A549 (cell line): ENCODE data around the gene AHSG. TPM values are rescaled to one million over a fixed set of nuclear protein-coding genes. Genes with fewer than 3 reads are reported as not detected.

Source experiments
- ATAC-seq, 2 experiments: fragments of 200-7000 bp in 1 of 2; fragments of >200 bp in 1 of 2; cut with Nextera tagmentation in 1 of 2; cut with Tn5 transposase in 1 of 2; 3 replicates each; pipeline versions ENCODE4 v1.8.0 to v1.9.1; 2018 to 2020; ENCODE audit warnings: mild to moderate bottlenecking in 1 of 2, moderate library complexity in 1 of 2
- CTCF ChIA-PET: fragments of 300-600 bp; sonication (Branson Sonifier 250); formaldehyde crosslinking; extraction: SDS; loops from one replicate; lab custom pipeline; 2021; ENCODE audit warnings: antibody characterized with exemption, inconsistent platforms; lab: Yijun Ruan, JAX
- POLR2A ChIA-PET: fragments of 350-600 bp; formaldehyde crosslinking; extraction: SDS; loops from one replicate; lab custom pipeline; 2021; ENCODE audit warnings: antibody characterized with exemption, inconsistent platforms; lab: Yijun Ruan, JAX
- DNase-seq, 2 experiments: peaks; one replicate each; pipeline versions ENCODE4 v3.0.0 to v3.0.0-alpha.2; 2011 to 2016; ENCODE audit warnings: low read depth in 1 of 2, low spot score in 1 of 2
- FAIRE-seq: peaks from 2 replicates; lab custom pipeline; 2011; peaks lifted over from hg19 to GRCh38; lab: Jason Lieb, UNC
- H3K27ac ChIP-seq, 2 experiments: fragments of >200 bp; sonication (Bioruptor Twin); formaldehyde crosslinking; 3 replicates each; pipeline ENCODE4 v1.5.1; 2016 to 2017
- H3K4me1 ChIP-seq: fragments of >200 bp; sonication (Bioruptor Twin); formaldehyde crosslinking; 3 replicates; pipeline ENCODE4 v1.6.1; 2016
- H3K4me2 ChIP-seq: fragments of >200 bp; sonication (Bioruptor Twin); formaldehyde crosslinking; 3 replicates; pipeline ENCODE4 v1.6.1; 2016
- H3K4me3 ChIP-seq: fragments of >200 bp; sonication (Bioruptor Twin); formaldehyde crosslinking; 3 replicates; pipeline ENCODE4 v1.5.1; 2016
- H3K9me3 ChIP-seq: fragments of >200 bp; sonication (Bioruptor Twin); formaldehyde crosslinking; 3 replicates; pipeline ENCODE4 v1.6.1; 2016
- BHLHE40 ChIP-seq: IDR thresholded peaks from 2 replicates; pipeline ENCODE4 v1.6.1; 2012; ENCODE audit warnings: low read depth, low read length, inconsistent platforms
- CHD2 ChIP-seq: fragments of 150-350 bp; IDR thresholded peaks from 2 replicates; pipeline ENCODE4 v1.6.1; 2014; ENCODE audit warnings: low read length; ENCODE audit not compliant: partially characterized antibody
- ELK1 ChIP-seq: fragments of 150-350 bp; IDR thresholded peaks from 2 replicates; pipeline ENCODE4 v1.6.1; 2014; ENCODE audit warnings: low read depth, mild to moderate bottlenecking, low read length
- ESRRA ChIP-seq: fragments of 150-350 bp; IDR thresholded peaks from 2 replicates; pipeline ENCODE4 v1.6.1; 2014; ENCODE audit warnings: mild to moderate bottlenecking, low read length, borderline replicate concordance
- JUN ChIP-seq, 2 experiments: fragments of >200 bp; sonication (Bioruptor Twin); formaldehyde crosslinking; IDR thresholded peaks; 2 replicates in 1 of 2; 3 replicates in 1 of 2; pipeline ENCODE4 v1.6.1; 2016 to 2017
- JUNB ChIP-seq: fragments of >200 bp; sonication (Bioruptor Twin); formaldehyde crosslinking; IDR thresholded peaks from 2 replicates; pipeline ENCODE4 v1.6.1; 2016
- MAZ ChIP-seq: fragments of 150-350 bp; IDR thresholded peaks from 2 replicates; pipeline ENCODE4 v1.6.1; 2014; ENCODE audit warnings: antibody characterized with exemption, low read depth, low read length, borderline replicate concordance
- PBX3 ChIP-seq: IDR thresholded peaks from 2 replicates; pipeline ENCODE4 v1.6.1; 2012
- POLR2AphosphoS2 ChIP-seq: conservative IDR thresholded peaks from 2 replicates; pipeline ENCODE4 v1.6.1; 2012; ENCODE audit warnings: low read length, improper control_type of control experiment, inconsistent platforms
- RFX5 ChIP-seq: fragments of 450-650 bp; IDR thresholded peaks from 2 replicates; pipeline ENCODE4 v1.7.1; 2014; ENCODE audit warnings: antibody characterized with exemption, mild to moderate bottlenecking, moderate library complexity
- TP53 ChIP-seq: fragments of 250-450 bp; sonication (Bioruptor Pico); IDR thresholded peaks from 2 replicates; pipeline ENCODE4 v1.5.0; 2021; ENCODE audit warnings: mild to moderate bottlenecking, moderate library complexity
- USF2 ChIP-seq: fragments of 450-650 bp; IDR thresholded peaks from 2 replicates; pipeline ENCODE4 v1.6.1; 2014; ENCODE audit warnings: antibody characterized with exemption
- ZC3H11A ChIP-seq: fragments of 450-650 bp; IDR thresholded peaks from 2 replicates; pipeline ENCODE4 v1.6.1; 2014; ENCODE audit warnings: antibody characterized with exemption, mild to moderate bottlenecking
- ZFP36 ChIP-seq: fragments of 450-650 bp; IDR thresholded peaks from 2 replicates; pipeline ENCODE4 v1.6.1; 2014; ENCODE audit warnings: borderline replicate concordance; ENCODE audit not compliant: partially characterized antibody
- WGBS: methylation state at CpG from one replicate; pipeline ENCODE4 v1.1.6; 2017; ENCODE audit errors: missing lambda C conversion rate; 5-methylcytosine and 5-hydroxymethylcytosine counted together
- polyA plus RNA-seq, 4 experiments: library from polyadenylated mRNA; depleted of rRNA in 3 of 4; stranded (reverse); fragments of >200 nt; fragmentation: RNase III in 1 of 4; extraction: RNeasy Plus Mini Kit Qiagen cat#74134 plus additional on column Dnase treatment in 1 of 4; gene quantifications; 2 replicates in 3 of 4; 3 replicates in 1 of 4; pipeline ENCODE4 v1.2.3, GENCODE V29; 2011 to 2017
- TF ChIP-seq, protein P1 (sequence below): fragments of >200 bp; sonication (Bioruptor Twin); formaldehyde crosslinking; IDR thresholded peaks from 3 replicates; pipeline ENCODE4 v1.6.1; 2016

AHSG gene
- polyA plus RNA-seq, 2 of the 4 experiments (the other 2 are of a cell fraction): 0.08 to 0.49 TPM

DNA sequence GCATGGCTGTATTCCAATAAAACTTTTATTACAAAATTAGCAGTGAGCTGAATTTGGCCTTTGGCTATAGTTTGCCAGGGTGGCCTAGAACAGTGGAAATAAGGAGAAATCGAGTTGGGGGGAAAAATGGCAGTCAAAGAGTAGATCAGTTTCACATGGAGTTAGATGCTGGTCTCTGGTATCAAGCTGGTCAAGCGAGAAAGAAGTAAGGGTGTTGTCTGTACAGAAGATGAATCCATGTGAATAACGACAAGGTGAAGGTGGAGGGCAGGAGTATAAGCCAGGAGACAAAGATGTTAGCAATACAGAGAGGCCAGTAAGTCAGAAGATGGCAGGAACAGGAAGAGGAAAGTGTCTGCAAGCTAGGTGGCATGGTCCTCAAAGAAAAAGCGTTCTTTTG lies 11.7 kb downstream of the AHSG start:
- ChIA-PET POLR2A (no interaction called here), CTCF (interaction anchor here (2.3 to 2.7 kb wide), 2 partner anchors 7 to 10 kb away, joined by 11 to 22 read pairs; no protein-coding TSS in a partner anchor)
- no peak for ATAC-seq
- Histone ChIP-seq H3K27ac (no peak overlapping the region), H3K4me3 (no peak overlapping the region), H3K9me3 (no peaks in the 10 kb centered on the region), H3K4me1 (no peaks in the 10 kb centered on the region), H3K4me2 (no peak overlapping the region)
- no peak for DNase-seq
- no peak for FAIRE-seq
- TF ChIP-seq PBX3 (no peak), TP53 (CRISPR knock-in tag) (no peak), POLR2AphosphoS2 (no peak)
- 54% methylated on average over 4 of the region's 4 CpGs for WGBS

DNA sequence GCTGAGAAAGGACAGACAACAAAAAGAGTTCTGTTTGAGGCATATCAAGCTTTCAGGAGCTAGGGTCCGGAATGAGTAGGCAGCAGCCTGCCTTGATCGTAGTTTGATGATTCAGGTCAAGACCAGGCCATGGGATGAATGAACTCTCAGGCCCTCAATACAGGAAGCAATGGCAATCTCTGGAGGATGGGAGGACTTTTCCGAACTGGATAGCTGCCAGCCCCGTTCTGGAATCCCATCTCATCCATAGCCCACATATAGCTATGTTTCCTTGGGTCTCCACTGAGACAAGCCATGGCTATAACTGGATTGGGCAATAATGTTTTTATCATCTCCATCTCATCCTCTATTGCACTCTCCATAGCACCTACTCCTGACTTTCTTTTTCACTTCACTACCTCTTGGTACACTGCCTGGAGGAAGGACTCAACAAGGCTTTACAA lies 12.8 kb downstream of the AHSG start:
- Histone ChIP-seq H3K9me3 (no peaks in the 10 kb centered on the region), H3K4me2 (no peak overlapping the region), H3K4me3 (no peak overlapping the region), H3K27ac (no peak overlapping the region), H3K4me1 (no peaks in the 10 kb centered on the region)
- DNase-seq (no peak), FAIRE-seq (no peak), ATAC-seq (no peak)
- no peak for TF ChIP-seq ESRRA
- TF ChIP-seq CHD2: no peak
- TF ChIP-seq MAZ: no peak
- ChIA-PET POLR2A (no interaction called here), CTCF (interaction anchor here (1.8 to 2.7 kb wide), 2 partner anchors 8 to 11 kb away, joined by 11 to 22 read pairs; no protein-coding TSS in a partner anchor)
- 62% methylated on average over 4 of the region's 4 CpGs for WGBS

DNA sequence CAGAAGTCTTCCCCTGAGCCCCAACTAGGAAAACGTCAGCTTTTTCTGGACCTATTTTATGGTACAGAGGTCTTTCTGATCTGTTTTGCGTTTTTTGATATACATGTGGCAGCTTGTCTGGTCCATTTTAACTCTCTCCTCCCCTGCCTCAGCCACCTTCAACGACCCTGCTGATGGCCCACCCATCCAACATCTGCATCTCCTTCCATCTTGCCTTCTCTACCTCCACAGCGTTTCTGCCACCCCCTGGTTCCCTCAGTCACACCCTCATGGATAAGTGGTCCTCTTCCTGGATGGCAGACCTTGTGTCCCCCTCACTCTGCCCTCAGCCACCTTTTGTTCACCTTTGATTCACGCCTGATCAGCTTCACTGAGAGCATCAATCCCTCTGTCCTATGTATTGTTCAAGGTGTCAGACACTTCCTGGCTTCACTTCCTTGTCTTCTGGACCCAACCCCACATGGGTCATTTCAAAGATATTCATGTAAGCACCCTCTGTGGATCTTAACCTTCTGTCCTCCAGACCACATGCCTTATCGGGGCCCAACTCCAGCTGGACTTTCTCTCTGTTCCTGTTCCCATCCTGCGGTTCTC lies 13.5 kb downstream of the AHSG start:
- ATAC-seq (no peak), DNase-seq (no peak)
- WGBS: 41% methylated on average over 7 of the region's 7 CpGs
- no peaks in the 10 kb centered on the region for H3K4me1 ChIP-seq
- POLR2A ChIA-PET: no interaction called here
- H3K4me3 ChIP-seq: no peak overlapping the region
- TF ChIP-seq ZC3H11A: no peak
- TF ChIP-seq BHLHE40: no peak
- no peak for TF ChIP-seq ZFP36
- no peak for TF ChIP-seq ELK1
- TF ChIP-seq, protein P1, sequence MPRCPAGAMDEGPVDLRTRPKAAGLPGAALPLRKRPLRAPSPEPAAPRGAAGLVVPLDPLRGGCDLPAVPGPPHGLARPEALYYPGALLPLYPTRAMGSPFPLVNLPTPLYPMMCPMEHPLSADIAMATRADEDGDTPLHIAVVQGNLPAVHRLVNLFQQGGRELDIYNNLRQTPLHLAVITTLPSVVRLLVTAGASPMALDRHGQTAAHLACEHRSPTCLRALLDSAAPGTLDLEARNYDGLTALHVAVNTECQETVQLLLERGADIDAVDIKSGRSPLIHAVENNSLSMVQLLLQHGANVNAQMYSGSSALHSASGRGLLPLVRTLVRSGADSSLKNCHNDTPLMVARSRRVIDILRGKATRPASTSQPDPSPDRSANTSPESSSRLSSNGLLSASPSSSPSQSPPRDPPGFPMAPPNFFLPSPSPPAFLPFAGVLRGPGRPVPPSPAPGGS: no peak
- no peak for TF ChIP-seq USF2
- no peak for TF ChIP-seq JUN (IDR thresholded peaks at IDR 0.05)
- TF ChIP-seq RFX5: no peak
- no peak for TF ChIP-seq JUNB
- TF ChIP-seq, all 56 proteins: peak for 0
- Histone ChIP-seq H3K27ac (no peak overlapping the region), H3K4me2 (no peak overlapping the region), H3K9me3 (no peaks in the 10 kb centered on the region)
- CTCF ChIA-PET: interaction anchor here (1.8 to 2.7 kb wide), 2 partner anchors 9 to 11 kb away, joined by 11 to 22 read pairs; no protein-coding TSS in a partner anchor
- no peak for FAIRE-seq
